GM21526 (cell line): ENCODE data around the gene ARID3A.

Experiments
- ATAC-seq: cut with Tn5 transposase; IDR thresholded peaks from one replicate; pipeline ENCODE4 v1.9.1; 2021; ENCODE audit warnings: moderate library complexity; ENCODE audit not compliant: unreplicated experiment, low FRiP score

Gene ARID3A

GRCh38 chr19:927780-928401 is 2.1 kb downstream of the ARID3A start:
- no peak for ATAC-seq

- ATAC-seq: no peak
Measured at GRCh38 chr19:928471-929202, 2.8 kb downstream of the ARID3A start.

GRCh38 chr19:929203-929890 is 3.5 kb downstream of the ARID3A start:
- ATAC-seq: no peak

- ATAC-seq: no peak
Measured at GRCh38 chr19:929891-930258, 4.0 kb downstream of the ARID3A start.

GRCh38 chr19:931860-932647 is 6.2 kb downstream of the ARID3A start:
- ATAC-seq: no peak

GRCh38 chr19:932648-933552 is 7.1 kb downstream of the ARID3A start:
- no peak for ATAC-seq

GRCh38 chr19:933553-933882 is 7.7 kb downstream of the ARID3A start:
- ATAC-seq: no peak

GRCh38 chr19:934197-934840 is 8.5 kb downstream of the ARID3A start:
- ATAC-seq: no peak

GRCh38 chr19:934865-935479 is 9.1 kb downstream of the ARID3A start:
- no peak for ATAC-seq

- no peak for ATAC-seq
Measured at GRCh38 chr19:936175-936546, 10.3 kb downstream of the ARID3A start.

GRCh38 chr19:937259-937694 is 11.4 kb downstream of the ARID3A start:
- no peak for ATAC-seq

GRCh38 chr19:938233-938923 is 12.5 kb downstream of the ARID3A start:
- ATAC-seq: no peak

GRCh38 chr19:939439-939838 is 13.6 kb downstream of the ARID3A start:
- ATAC-seq: no peak

GRCh38 chr19:939922-940321 is 14.1 kb downstream of the ARID3A start:
- ATAC-seq: no peak

- no peak for ATAC-seq
Measured at GRCh38 chr19:940591-941291, 14.9 kb downstream of the ARID3A start.

GRCh38 chr19:941292-942132 is 15.7 kb downstream of the ARID3A start:
- no peak for ATAC-seq

- no peak for ATAC-seq
Measured at GRCh38 chr19:942133-942645, 16.4 kb downstream of the ARID3A start.
